RPMI8226 (cell line): Measurements from ENCODE around the gene SPAG17.
"Not testable (repeated sequence)": the region's sequence is repeated elsewhere in the genome, so short reads cannot be mapped to it uniquely, and the experiment has no call there.

Experiments used
- DNase-seq: peaks from one replicate; pipeline ENCODE4 v3.0.0-alpha.2; 2015

SPAG17 gene

DNA sequence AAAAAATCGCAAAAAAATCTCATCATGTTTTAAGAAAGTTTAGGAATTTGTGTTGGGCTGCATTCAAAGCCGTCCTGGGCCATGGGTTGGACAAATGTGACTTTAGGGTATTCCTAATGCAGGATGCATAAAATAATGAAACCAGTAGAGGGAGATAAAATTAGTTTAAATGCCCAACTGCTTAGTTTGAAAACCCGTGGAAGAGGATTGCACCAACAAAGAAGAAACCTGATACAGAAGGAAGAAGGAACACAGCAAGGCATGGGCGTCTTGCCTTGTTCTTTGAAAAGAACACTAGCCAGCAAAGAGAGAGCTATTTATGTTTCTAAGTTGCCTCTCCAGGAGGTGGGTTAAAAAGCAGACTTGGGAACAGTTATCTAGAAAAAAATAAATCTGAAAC lies 217.6 kb downstream of the SPAG17 start:
- DNase-seq, result no peak

- no peak for DNase-seq
Measured at GRCh38 chr1:117964290-117965038, 220.6 kb downstream of the SPAG17 start.

DNA sequence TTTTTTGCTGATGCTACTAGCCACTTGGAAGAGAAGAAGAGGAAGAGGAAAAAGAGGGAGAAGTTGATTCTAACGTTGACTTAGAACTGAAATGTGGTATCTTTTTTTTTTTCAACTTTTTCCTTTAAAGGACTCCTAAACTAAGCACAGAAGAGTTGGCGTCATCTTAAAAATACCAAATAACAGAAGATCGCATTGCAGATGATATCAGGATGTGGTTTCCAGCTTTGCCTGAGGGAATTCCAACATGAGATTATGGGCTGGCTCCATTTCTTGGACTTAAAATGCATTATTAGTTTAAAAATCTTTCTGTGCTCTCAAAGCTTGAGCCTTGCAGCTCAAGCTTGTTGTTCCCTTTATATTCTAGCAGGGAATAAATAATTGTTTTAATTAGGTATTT lies 225.7 kb downstream of the SPAG17 start:
- DNase-seq, result no peak

DNA sequence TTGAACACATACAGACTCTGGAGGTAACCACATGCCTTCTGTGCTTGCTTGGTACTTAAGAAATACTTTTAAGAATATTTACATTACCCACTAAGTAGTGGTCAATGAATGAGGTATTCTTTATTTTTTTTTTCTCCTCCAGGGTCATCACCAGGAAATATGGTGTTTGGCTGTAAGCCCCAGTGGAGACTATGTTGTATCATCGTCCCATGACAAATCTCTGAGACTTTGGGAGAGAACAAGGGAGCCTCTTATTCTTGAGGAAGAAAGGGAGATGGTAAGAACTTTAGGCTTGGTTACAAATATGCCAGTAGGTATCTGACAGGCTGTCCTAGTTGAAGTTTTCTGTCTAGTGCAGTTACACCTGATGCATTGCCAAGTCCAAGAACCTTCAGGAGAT lies 232.6 kb downstream of the SPAG17 start:
- DNase-seq, result no peak

DNA sequence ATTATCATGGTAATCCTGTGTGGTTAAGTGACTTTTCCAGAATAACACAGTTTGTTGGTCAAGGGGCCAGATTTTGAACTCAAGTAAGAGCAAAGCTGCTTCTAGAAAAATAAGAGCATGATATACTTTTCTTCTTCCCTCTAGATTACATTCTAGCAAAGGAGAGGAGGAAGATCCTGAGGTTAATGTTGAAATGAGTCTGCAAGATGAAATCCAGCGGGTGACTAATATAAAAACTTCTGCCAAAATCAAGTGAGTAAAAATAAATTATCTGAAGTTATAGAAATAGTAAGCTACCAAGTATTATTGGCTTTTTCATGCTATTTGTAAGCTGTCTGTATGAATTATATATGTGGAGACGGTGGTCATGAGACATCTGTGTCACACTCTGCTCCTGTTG lies 242.7 kb downstream of the SPAG17 start:
- DNase-seq, result no peak

DNA sequence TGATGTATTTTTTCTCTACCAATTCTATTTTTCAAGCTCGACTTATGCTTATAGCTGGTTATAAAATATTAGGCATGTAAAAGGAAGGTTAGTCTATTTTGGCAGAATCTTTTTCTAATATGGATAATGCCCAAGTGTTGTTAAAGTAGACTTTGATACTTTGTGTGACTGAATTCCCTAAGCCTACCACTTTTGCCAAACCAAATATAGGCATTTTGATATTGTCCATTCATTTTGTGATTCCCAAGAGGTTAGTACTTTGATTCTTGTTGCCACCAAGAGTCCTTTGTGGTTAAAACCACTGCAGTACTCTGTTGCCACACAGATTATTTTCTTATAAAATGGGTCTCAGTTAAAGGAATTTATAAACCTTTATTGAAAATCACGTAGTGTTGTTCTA lies 251.3 kb downstream of the SPAG17 start:
- no peak for DNase-seq

GRCh38 chr1:117932576-117932975 lies 252.5 kb downstream of the SPAG17 start:
- DNase-seq, result no peak

DNA sequence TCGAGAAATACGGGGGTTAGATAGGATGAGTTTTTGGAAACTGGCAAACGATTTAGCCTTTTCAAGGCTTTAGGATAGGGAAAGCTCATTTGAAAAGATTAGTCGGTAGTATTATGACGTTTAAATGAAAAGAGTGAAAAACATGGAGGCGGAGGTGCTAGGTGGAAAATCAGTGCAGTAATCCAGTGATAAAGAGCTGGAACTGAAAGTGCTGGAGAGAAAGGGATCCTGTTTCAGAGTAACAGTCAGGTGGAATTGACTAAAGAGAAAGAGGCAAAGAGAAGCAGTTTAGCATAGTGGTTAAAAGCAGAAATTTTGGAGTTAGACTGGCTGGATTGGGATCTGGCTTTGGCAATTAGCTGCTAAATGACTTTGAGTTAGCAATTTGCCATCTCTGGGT lies 254.5 kb downstream of the SPAG17 start:
- DNase-seq, result peak; percentile 4

DNA sequence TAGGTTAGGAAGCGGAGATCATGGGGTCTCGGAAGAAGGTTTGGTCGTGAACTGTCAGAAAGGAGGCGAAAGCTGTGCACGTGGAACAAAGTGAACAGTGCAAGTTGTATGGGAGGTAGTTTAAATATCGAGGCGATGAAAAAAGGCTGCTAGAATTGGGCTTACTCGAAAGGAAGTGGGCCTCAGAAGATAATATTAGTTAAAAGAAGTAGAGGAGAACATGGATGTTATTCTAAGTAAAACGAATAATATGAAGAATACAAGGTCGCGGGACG lies 254.9 kb downstream of the SPAG17 start:
- peak; percentile 8 for DNase-seq

DNA sequence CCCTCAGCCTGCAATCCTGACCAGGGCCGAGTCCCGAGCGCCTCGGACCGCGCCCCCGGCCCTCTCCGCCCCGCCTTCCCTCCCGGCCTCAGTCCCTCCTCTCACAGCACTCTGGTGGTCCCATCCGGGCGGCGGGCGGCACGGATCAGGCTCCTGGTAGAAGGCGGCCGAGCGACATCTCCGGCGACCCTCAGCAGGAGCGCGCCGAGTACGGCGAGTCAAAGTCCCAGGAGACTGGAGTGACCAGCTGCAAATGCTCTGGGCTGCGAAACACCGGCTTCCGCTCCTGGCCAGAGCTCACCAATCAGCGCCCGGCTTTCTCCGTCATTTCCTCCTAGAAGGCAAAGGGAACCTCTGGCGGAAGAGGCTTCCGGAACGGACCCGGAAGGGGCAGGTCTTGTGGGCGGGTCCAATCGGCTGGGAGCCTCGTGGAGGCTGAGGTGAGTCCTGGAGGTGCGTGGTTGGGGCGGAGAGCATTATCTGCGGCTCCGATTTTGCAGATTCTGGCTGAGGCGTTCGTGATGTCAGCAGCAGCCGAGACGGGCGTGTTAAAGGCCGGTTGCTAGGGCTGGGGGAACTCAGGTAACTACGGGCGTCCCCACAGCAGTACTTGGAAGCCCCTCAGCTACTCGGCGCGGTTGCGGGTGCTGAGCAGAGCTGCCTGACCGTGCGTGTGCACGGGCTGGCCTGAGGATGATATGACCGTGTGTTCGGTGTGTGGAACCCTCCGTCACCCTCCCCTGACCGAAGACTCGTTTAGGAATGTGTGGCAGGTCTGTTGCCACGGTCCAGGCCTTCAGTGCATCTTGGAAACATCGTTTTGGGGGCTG lies 255.5 kb downstream of the SPAG17 start, which contains the start of the genes GDAP2 and WDR3:
GDAP2 (minus strand) TSS at position 279 of the 830 bp plus-strand sequence. CDS start 9,264 bp downstream, outside the sequence.
WDR3 (plus strand) TSS at position 397 of the 830 bp plus-strand sequence. CDS start 3,581 bp downstream, outside the sequence.
- DNase-seq, result peak; percentile 96

DNA sequence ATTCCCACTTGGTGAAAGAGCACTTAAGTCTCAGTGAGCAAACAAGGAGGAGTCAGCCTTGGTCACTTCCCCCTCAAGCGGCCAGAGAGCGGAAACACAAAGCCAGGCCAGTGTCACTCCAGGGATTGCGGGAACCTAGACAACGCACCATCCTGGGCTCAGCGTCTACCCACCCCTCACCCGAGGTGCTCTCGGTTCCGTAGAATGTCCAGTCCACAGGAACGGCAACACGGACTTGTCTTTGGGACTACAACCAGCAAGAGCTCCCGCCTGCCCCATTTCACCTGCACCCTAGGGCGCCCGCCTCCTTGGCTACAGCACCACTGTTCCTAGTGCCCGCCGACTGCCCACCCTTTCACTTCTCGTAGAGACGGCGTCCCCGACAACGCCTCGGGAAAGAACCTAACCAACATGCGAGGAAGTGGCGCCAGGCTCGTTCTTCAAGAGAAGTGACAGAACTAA lies 256.1 kb downstream of the SPAG17 start:
- peak; percentile 58 for DNase-seq

DNA sequence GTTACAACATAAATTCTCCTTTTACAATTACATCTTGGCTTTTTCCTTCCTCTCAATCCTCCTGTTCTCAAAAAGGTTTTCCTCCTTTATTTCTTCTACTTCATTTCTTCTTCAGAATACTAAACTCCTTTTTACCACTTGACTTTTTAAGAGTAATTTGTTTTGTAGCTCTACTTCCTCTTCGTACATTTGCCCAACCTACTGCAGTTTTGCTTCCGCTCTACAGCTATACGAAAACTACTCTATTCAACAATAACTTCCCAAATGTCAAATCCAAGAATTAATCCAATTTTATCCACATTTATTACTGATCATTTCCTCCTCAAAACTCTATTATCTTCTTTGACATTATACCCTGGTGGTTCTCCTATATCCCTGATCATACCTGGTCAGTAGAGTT lies 259.0 kb downstream of the SPAG17 start:
- no peak for DNase-seq

GRCh38 chr1:117922717-117923116 lies 262.3 kb downstream of the SPAG17 start:
- not testable (repeated sequence) for DNase-seq

- no peak for DNase-seq
Measured at GRCh38 chr1:117921991-117922390, 263.0 kb downstream of the SPAG17 start.

- no peak for DNase-seq
Measured at GRCh38 chr1:117919376-117919775, 265.7 kb downstream of the SPAG17 start.

DNA sequence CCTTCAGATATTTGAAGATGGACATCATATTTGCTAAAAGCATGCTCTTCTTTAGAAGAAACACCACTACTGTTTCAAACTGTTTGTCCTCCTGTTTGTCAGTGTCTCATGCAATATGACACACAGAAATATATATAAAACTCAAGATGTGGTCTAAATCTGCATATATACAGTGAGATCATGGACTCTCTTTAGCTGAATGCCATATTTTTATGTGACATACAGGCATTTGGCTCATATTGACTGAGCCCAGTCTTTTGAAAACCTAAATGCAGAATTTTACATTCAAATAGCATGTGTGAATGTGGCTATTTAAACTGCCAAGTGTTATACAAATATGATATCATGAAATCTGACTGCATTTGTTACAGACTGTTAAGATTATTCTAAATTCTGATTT lies 274.0 kb downstream of the SPAG17 start:
- DNase-seq, result no peak

DNA sequence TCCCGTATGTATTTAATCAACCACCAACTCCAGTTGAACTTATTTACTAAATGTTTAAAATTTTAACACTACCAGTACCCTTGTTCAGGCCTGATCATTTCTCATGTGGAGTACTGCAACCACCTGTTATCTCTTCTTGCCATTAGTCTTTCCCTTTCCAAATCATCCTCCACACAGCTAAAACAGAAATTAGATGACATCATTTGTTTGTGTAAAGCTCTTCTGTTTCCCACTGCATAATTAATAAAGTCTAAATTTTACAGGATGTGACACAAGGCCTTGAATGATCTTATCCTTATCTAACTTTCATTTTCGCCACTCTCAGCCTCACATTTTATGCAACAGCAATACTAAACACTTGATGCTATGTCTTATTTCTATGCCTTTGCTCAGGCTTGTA lies 280.0 kb downstream of the SPAG17 start:
- DNase-seq, result no peak

GRCh38 chr1:117904485-117904884 lies 280.5 kb downstream of the SPAG17 start:
- DNase-seq, result no peak
